T-helper 17 cell (primary cell): ENCODE results near the gene GALNT2. TPM values are rescaled to one million over a fixed set of nuclear protein-coding genes. Genes with fewer than 3 reads are reported as not detected.

Experiments used
- ATAC-seq: fragments of 150-1000 bp; cut with Tn5 transposase; 2 replicates; pipeline ENCODE4 v1.10.0; 2021; ENCODE audit warnings: mild to moderate bottlenecking, moderate library complexity
- DNase-seq, 3 donors: peaks; one replicate each; pipeline versions ENCODE4 v3.0.0 to v3.0.0-alpha.2; 2020 to 2021
- H3K9me3 ChIP-seq: one replicate; pipeline ENCODE4 v1.7.0; 2013; ENCODE audit warnings: low read length, mild to moderate bottlenecking; ENCODE audit not compliant: control insufficient read depth, poor library complexity, severe bottlenecking
- H3K27ac Mint-ChIP-seq: one replicate; pipeline ENCODE4 v1.8.0; 2022; ENCODE audit warnings: mild to moderate bottlenecking, moderate library complexity, mixed read lengths
- H3K27me3 Mint-ChIP-seq: one replicate; pipeline ENCODE4 v1.8.0; 2022; ENCODE audit warnings: mixed read lengths
- H3K36me3 Mint-ChIP-seq: one replicate; pipeline ENCODE4 v1.8.0; 2022; ENCODE audit warnings: low read depth, mixed read lengths
- H3K4me1 Mint-ChIP-seq: one replicate; pipeline ENCODE4 v1.8.0; 2022; ENCODE audit warnings: mild to moderate bottlenecking, mixed read lengths
- H3K4me3 Mint-ChIP-seq: one replicate; pipeline ENCODE4 v1.8.0; 2022; ENCODE audit warnings: mild to moderate bottlenecking, moderate library complexity, mixed read lengths
- total RNA-seq, 4 donors: library from RNA in 2 of 4; stranded (reverse) in 2 of 4; gene quantifications; one replicate each; pipeline ENCODE4 v1.2.3 and lab custom pipeline; 2022 to 2026

GALNT2 gene
- total RNA-seq, 2 donors from 2014 or later = 16.6 to 19.8 TPM

DNA sequence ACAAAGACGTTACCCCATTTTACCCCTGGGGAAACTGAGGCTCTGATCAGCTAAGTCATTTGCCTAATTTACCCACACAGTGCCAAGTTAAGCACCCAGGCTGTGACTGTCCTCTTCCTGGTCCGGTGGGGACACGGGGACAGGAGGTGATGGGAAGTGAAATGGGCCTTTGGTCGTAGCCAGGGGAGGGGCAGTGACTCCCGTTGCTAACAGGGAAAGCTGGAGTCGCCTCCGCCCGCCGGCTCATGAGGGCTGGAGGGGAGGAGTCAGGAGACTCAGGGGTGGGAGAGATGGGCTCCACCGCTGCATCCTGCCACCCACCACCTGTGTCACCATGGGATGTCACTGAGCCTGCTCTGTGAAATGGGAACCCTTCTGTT lies 219.8 kb downstream of the GALNT2 start:
- Mint-ChIP-seq H3K4me1 (peaks cover 5% of the 10 kb centered on the region), H3K36me3 (no peaks in the 10 kb centered on the region), H3K4me3 (no peak overlapping the region), H3K27me3 (peaks cover 11% of the 10 kb centered on the region), H3K27ac (no peak overlapping the region)
- ATAC-seq = no peak
- H3K9me3 ChIP-seq = no peaks in the 10 kb centered on the region
- no peak for DNase-seq

DNA sequence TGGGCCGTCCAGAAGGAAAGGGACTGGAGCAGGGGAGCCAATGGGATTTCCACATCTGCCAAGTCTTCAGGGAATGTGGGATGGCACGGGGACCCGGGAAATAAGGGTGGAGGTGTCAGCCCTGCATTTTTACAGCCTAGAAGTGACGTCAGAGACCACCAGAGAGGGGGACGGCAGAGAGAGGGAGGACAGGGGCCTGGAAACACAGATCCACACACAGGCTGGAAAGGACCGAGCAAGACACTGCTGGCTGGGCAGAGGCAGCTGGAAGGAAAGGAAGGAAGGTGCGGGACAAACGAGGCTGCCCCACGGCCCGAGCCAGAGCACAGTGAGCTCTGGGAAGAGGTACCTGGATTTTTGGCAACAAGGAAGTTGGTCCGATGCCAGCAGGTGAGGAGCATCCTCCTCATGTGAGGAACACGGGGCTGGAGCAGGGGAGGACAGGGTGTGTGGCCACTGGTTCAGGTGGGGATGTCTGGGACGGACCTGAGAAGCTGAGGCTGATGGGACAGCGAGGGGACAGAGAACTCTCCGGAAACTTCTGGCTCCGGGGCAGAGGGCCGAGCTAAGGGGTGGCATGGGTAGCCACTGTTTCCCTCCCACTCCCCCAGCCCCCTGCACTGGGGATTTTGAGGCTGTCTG lies 220.8 kb downstream of the GALNT2 start:
- H3K9me3 ChIP-seq = no peaks in the 10 kb centered on the region
- ATAC-seq = no peak
- no peak overlapping the region for H3K27ac Mint-ChIP-seq
- peaks cover 6% of the 10 kb centered on the region for H3K4me1 Mint-ChIP-seq
- no peaks in the 10 kb centered on the region for H3K36me3 Mint-ChIP-seq
- peaks cover 20% of the 10 kb centered on the region for H3K27me3 Mint-ChIP-seq
- H3K4me3 Mint-ChIP-seq = no peak overlapping the region
- no peak for DNase-seq

DNA sequence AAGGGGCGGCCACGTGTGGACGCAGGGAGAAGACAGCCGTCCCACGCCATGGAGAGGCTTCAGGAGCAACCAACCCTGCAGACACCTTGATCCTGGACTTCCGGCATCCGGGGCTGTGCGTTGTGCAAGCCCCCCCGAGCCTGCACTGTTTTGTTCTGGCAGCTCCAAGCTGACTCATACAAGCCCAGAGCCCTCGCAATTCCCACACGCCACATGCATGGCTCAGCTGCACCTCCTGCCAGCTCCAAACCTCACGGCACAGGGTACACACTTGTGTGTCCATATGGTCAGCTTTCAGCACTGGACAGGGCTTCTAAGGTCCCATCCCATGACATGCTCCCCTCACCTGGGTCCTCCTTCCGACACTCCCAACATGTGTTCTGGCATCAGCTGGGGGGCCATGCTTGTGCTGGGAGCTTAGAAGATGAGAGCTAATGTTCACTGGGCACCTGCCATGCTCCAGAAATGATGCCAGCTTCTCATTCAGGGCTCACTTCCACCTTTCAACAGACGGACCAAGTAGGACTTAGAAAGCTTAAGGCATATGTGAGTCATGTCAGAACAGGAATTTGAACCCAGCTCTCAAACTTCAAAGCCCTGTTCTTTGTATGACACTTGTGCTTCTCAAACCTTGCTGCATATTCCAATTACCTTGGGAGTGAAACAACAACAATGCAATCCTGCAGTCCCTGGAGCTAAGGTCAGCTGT lies 221.8 kb downstream of the GALNT2 start:
- H3K27ac Mint-ChIP-seq = no peak overlapping the region
- ATAC-seq (no peak), DNase-seq (no peak)
- no peaks in the 10 kb centered on the region for H3K36me3 Mint-ChIP-seq
- H3K27me3 Mint-ChIP-seq = peaks cover 30% of the 10 kb centered on the region
- H3K9me3 ChIP-seq = no peaks in the 10 kb centered on the region
- peaks cover 6% of the 10 kb centered on the region for H3K4me1 Mint-ChIP-seq
- H3K4me3 Mint-ChIP-seq = no peak overlapping the region

DNA sequence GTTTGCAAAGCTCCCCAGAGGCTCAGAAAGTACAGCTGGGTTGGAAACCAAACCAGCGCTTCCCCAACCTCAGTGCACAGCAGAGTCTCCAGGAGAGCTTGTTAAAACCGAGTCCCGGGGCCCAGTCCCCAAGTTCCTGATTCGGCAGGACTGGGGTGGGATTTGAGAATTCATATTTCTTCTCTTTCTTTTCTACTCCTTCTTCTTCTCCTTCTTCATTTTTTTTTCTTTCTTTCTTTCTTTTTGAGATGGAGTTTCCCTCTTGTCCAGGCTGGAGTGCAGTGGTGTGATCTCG lies 222.3 kb downstream of the GALNT2 start:
- H3K36me3 Mint-ChIP-seq = no peaks in the 10 kb centered on the region
- no peak overlapping the region for H3K4me3 Mint-ChIP-seq
- ATAC-seq = no peak
- peaks cover 6% of the 10 kb centered on the region for H3K4me1 Mint-ChIP-seq
- H3K27ac Mint-ChIP-seq = no peak overlapping the region
- H3K9me3 ChIP-seq = no peaks in the 10 kb centered on the region
- DNase-seq = no peak
- peaks cover 35% of the 10 kb centered on the region for H3K27me3 Mint-ChIP-seq

DNA sequence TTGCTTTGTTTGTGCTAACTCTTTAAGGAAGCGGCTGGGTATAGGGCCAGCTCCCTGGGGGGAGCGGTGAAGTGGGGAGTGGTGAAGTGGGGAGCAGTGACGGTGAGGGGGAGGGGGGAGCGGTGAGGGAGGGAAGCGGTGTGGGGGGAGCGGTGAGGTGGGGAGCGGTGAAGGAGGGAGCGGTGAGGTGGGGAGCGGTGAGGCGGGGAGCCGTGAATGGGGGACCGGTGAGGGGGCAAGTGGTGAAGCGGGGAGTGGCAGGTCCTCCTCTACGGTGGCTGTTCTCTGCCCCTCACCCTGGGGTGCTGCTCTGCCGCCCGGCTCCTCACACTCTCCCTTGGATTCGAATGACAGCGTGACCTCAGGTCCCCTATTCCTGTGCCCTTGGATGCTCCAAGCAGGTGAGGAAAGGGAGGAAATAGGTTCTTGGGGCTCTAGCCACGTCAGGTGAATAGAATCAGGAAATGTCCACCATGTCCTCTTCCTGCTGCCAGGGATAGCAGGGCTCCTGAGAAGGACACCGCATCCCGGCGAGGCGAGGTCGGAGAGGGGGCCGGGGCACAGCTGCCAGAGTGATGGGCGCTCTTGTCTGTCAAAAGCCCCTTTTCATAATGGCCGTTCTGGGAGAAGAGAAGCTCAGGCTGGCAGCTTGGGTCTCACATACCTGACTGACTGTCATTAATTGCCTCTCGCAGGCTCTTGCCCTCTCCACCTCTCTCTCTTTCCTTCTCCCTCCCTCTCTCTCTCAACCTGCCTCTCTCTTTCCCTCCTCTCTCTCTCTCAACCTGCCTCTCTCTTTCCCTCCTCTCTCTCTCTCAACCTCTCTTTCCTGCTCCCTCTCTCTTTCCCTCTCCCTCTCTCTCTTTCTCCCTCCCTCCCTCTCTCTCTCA lies 224.9 kb downstream of the GALNT2 start:
- no peaks in the 10 kb centered on the region for H3K9me3 ChIP-seq
- H3K36me3 Mint-ChIP-seq = no peaks in the 10 kb centered on the region
- ATAC-seq (peak; percentile 51), DNase-seq (no peak)
- peaks cover 51% of the 10 kb centered on the region for H3K27me3 Mint-ChIP-seq
- H3K4me3 Mint-ChIP-seq = no peak overlapping the region
- H3K4me1 Mint-ChIP-seq = peaks cover 6% of the 10 kb centered on the region
- no peak overlapping the region for H3K27ac Mint-ChIP-seq

DNA sequence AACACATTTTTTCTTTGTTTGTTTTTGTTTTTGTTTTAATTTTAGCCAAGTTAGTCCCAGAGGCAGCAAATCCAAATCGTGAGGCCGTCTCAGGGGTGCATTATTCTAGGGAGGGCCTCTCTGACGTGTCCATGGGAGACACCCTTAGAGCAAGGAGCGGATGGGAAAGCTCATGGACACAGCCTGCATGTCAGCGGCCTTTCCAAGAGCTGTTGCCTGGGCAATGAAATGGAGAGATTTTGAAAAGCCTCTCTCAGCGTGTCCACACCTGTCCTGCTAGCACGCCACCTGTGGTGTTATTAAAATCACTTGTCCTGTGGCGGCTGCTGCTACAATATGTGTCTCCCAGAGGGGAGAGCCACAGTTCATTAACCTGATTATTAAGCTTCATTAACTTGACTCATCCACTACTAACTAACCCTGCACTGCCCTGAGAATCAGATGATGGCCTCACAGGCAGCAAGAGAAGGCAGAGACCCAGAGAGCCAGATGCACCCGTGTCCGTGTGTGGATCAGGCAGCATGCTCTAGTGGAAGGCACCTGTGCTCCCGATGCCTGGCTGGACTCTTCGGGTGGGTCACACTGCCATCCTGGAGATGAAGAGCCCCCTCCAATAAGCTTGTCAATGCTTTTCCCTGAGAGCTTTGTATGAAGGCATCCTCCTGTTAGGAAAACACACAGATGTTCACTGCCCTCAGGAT lies 225.8 kb downstream of the GALNT2 start:
- no peak for DNase-seq
- Mint-ChIP-seq H3K4me3 (no peak overlapping the region), H3K27ac (no peak overlapping the region), H3K36me3 (no peaks in the 10 kb centered on the region), H3K27me3 (peaks cover 51% of the 10 kb centered on the region), H3K4me1 (peaks cover 6% of the 10 kb centered on the region)
- ATAC-seq = no peak
- no peaks in the 10 kb centered on the region for H3K9me3 ChIP-seq

DNA sequence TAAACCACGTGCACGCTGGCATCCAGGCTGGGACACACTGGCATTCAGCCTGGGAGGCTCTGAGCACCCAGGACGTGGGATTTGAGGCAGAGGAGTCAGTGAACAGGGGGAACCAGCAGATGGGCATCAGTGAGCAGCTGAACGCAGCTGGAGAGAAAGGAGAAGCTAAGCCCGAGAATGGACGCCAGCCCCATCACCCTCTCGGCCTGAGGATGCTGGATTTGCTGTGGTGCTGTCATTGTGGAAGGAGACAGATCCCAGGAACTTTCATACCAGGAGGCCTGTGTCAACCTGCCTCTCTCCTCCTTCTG lies 226.3 kb downstream of the GALNT2 start:
- DNase-seq (no peak), ATAC-seq (no peak)
- Mint-ChIP-seq H3K36me3 (no peaks in the 10 kb centered on the region), H3K4me3 (no peak overlapping the region), H3K27me3 (peaks cover 51% of the 10 kb centered on the region), H3K27ac (no peak overlapping the region), H3K4me1 (peaks cover 6% of the 10 kb centered on the region)
- H3K9me3 ChIP-seq = no peaks in the 10 kb centered on the region

DNA sequence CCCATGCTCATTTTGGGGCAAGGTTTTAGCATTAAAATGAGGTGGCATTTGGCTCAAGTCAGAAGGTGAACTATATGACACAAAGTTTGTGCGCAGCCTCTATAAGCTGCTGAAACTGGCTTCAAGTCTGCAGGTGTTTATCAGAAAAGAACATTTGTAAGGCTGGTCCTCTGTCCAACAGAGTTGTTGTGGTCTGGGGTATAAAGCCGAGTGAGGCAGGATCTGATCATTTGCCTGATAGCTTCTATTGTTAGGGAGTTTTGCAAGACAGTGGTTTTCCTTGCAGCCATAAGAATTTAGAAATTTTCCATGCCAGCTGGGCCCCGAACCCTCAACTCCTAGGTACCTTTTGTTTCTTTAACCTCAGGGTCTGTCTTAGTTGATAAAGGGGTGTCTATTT lies 228.3 kb downstream of the GALNT2 start:
- no peak overlapping the region for H3K4me3 Mint-ChIP-seq
- DNase-seq = no peak
- peaks cover 4% of the 10 kb centered on the region for H3K4me1 Mint-ChIP-seq
- H3K27me3 Mint-ChIP-seq = peaks cover 51% of the 10 kb centered on the region
- no peaks in the 10 kb centered on the region for H3K36me3 Mint-ChIP-seq
- ATAC-seq = no peak
- H3K27ac Mint-ChIP-seq = no peak overlapping the region
- H3K9me3 ChIP-seq = no peaks in the 10 kb centered on the region

DNA sequence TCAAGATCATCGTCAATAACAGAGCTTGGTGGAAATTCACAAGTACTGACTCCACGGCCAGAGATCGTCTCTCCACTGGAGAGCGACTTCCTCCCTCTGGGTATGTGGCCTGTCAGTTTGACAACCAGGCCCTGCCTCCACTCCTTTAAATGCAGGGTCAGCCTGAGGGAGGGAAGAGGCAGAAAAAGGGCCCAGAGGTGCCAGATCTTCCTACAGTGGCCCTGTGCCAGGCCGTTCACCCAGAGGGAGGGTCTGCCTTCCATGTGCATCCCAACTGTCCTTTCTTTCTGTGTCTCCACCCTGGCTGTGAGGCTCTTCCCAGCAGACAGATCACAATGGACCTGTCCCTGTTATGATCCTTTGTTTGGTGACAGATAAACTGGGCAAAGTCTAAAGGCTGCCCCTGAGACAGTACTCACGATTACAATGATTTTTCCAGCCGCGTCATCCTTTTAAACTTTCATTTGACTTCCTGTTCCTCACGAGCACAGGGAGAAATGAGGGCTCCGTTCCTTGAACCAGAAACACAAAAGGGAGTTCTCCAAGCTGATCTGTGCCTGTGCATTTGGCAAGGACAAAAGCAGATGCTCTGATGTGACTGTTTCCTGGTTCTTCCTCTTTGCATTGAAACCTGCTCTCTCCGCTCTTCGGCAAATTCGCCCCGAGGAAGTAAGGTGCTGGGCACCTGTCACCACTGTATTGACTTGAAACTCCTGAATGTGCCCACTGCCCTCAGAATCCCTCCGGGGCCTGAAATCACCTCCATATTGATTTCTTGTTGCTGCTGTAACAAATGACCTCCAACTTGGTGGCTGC lies 232.4 kb downstream of the GALNT2 start:
- no peaks in the 10 kb centered on the region for H3K9me3 ChIP-seq
- ATAC-seq = no peak
- Mint-ChIP-seq H3K4me3 (no peak overlapping the region), H3K36me3 (no peaks in the 10 kb centered on the region), H3K27ac (no peak overlapping the region), H3K27me3 (peaks cover 21% of the 10 kb centered on the region), H3K4me1 (no peaks in the 10 kb centered on the region)
- no peak for DNase-seq

DNA sequence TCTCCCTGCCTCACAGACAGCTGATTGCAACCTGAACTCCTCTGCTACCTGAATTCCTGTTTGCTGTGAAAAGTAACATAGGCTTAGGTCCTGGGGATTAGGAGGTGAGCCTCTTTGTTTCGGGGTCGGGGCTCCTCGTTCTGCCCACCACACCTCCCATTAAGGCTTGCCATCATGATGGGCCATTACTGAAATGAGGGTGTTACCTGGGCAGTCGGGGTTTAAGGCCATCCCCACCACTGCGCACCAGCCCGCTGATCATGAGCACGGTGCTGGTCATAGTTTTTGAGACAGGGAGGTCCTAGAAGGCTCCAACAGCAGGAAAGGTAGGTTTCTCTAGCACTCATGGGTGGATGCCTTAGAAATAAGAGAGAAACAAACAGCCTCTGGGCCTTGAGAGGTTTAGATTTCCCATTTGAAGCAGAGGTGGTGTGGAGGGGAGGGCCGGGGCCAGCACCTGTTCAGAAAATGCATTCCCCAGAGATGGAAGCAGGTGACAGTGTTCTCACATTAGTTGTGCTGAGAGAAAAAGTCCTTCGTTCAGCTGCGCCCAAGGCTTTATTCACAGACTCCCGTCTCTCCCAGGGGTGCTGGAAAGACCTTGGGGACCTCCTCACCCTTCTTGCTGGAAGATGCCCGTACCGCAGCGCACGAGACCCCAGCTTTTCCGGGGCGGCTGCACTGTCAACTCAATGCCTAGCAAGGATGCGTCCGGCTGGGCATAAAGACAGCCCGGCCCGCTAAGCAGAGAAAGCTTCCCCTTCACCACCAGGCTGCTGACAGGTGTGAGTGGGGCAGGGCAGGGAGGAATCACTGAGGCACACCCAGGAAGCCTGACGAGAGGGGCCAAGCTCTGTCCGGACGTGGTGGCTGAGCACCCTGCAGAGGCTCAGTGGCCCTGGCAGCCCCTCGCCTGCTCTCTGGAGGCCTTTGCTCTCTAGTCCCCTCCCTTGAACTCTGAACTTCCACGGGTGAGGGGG lies 233.6 kb downstream of the GALNT2 start:
- H3K27me3 Mint-ChIP-seq = peaks cover 10% of the 10 kb centered on the region
- H3K4me1 Mint-ChIP-seq = no peaks in the 10 kb centered on the region
- H3K9me3 ChIP-seq = no peaks in the 10 kb centered on the region
- DNase-seq (no peak), ATAC-seq (no peak)
- no peak overlapping the region for H3K27ac Mint-ChIP-seq
- H3K4me3 Mint-ChIP-seq = no peak overlapping the region
- H3K36me3 Mint-ChIP-seq = no peaks in the 10 kb centered on the region

DNA sequence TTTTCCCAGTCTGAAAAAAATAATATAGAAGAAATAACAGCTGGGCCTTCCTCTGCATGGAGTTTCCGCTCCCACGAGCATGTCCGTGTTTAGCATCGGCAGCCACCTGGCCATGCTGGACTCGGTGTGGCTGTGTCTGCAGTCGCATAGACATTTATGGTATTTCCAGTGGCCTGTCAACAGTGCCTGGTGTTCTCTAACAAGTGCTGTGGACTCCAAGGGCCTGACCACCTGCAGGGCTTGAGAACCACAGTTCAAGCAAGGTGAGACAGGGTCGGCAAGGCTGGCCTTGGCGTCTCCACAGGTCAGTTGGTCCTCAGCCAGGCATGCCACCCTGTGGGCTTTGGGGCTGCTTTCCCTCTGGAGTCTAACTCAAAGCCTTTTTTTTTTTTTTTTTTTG lies 234.3 kb downstream of the GALNT2 start:
- no peak overlapping the region for H3K27ac Mint-ChIP-seq
- peaks cover 6% of the 10 kb centered on the region for H3K27me3 Mint-ChIP-seq
- H3K36me3 Mint-ChIP-seq = no peaks in the 10 kb centered on the region
- no peak overlapping the region for H3K4me3 Mint-ChIP-seq
- ATAC-seq (no peak), DNase-seq (no peak)
- H3K9me3 ChIP-seq = no peaks in the 10 kb centered on the region
- no peaks in the 10 kb centered on the region for H3K4me1 Mint-ChIP-seq

DNA sequence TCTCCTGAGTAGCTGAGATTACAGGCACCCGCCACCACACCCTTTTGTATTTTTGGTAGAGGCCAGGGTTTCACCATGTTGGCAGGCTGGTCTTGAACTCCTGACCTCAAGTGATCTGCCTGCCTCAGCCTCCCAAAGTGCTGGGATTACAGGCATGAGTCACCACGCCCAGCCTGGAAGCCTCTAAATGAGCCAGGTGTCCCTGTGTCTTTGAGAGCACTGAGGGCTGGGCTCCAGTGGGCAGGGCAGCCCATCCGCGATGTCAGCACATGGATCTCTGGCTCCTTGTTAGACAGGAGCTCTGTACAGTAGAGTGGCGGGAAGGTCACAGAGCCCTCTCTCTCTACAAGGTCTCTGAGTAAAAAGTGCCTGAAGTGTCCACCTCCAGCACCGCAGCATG lies 234.8 kb downstream of the GALNT2 start:
- ATAC-seq (no peak), DNase-seq (no peak)
- Mint-ChIP-seq H3K36me3 (no peaks in the 10 kb centered on the region), H3K27ac (no peak overlapping the region), H3K4me3 (no peak overlapping the region), H3K4me1 (no peaks in the 10 kb centered on the region), H3K27me3 (peaks cover 6% of the 10 kb centered on the region)
- H3K9me3 ChIP-seq = no peaks in the 10 kb centered on the region
